ENCODE data around the gene NFAM1. TPM values are rescaled to one million over a fixed set of nuclear protein-coding genes. Genes with fewer than 3 reads are reported as not detected.

The NFAM1 gene
- total and polyA plus RNA-seq, 3 donors from 2014 or later, result 0.71 to 2.8 (median 1.2) TPM

GRCh38 chr22:42357221-42357620 is 75.0 kb downstream of the NFAM1 start:
- Histone ChIP-seq H3K9me3 (no peaks in the 10 kb centered on the region), H3K36me3 (ENCODE audit: low read depth, missing control alignments) (no peaks in the 10 kb centered on the region), H3K4me1 (no peaks in the 10 kb centered on the region), H3K27ac (no peak overlapping the region), H3K4me3 (no peak overlapping the region), H3K27me3 (no peaks in the 10 kb centered on the region)
- WGBS, 2 donors, result 96 to 98% methylated on average over 3 of the region's 3 CpGs
- intact Hi-C loops (cut with DNase I; ENCODE audit: low total_unique reads), result no loop called here
- TF ChIP-seq CTCF (IDR thresholded peaks at IDR 0.05) (no peak), POLR2A (IDR thresholded peaks at IDR 0.05) (no peak)
- no peak for DNase-seq

- H3K4me1 ChIP-seq, result no peaks in the 10 kb centered on the region
- no peaks in the 10 kb centered on the region for H3K9me3 ChIP-seq
- TF ChIP-seq POLR2A (IDR thresholded peaks at IDR 0.05) (no peak), CTCF (IDR thresholded peaks at IDR 0.05) (no peak)
- WGBS, 2 donors, result 89 to 96% methylated on average over 7 of the region's 7 CpGs
- DNase-seq, result no peak
- H3K27ac ChIP-seq, result no peak overlapping the region
- H3K36me3 ChIP-seq (ENCODE audit: low read depth, missing control alignments), result no peaks in the 10 kb centered on the region
- intact Hi-C loops (cut with DNase I; ENCODE audit: low total_unique reads), result no loop called here
- H3K4me3 ChIP-seq, result no peak overlapping the region
- H3K27me3 ChIP-seq, result no peaks in the 10 kb centered on the region
Measured at GRCh38 chr22:42356533-42356932, 75.7 kb downstream of the NFAM1 start.

GRCh38 chr22:42353883-42354727 is 78.1 kb downstream of the NFAM1 start:
- Histone ChIP-seq H3K27ac (no peak overlapping the region), H3K9me3 (no peaks in the 10 kb centered on the region), H3K4me1 (no peaks in the 10 kb centered on the region), H3K36me3 (ENCODE audit: low read depth, missing control alignments) (no peaks in the 10 kb centered on the region), H3K4me3 (no peak overlapping the region), H3K27me3 (no peaks in the 10 kb centered on the region)
- WGBS, 2 donors, result 70 to 80% methylated on average over 9 to 10 of the region's 10 CpGs
- TF ChIP-seq POLR2A (IDR thresholded peaks at IDR 0.05) (no peak), CTCF (IDR thresholded peaks at IDR 0.05) (no peak)
- no peak for DNase-seq
- intact Hi-C loops (cut with DNase I; ENCODE audit: low total_unique reads), result no loop called here

GRCh38 chr22:42350373-42350772 is 81.8 kb downstream of the NFAM1 start:
- DNase-seq, result no peak
- TF ChIP-seq CTCF (IDR thresholded peaks at IDR 0.05), result no peak
- no peak for TF ChIP-seq POLR2A (IDR thresholded peaks at IDR 0.05)
- no peaks in the 10 kb centered on the region for H3K9me3 ChIP-seq
- no peaks in the 10 kb centered on the region for H3K4me1 ChIP-seq
- no peaks in the 10 kb centered on the region for H3K36me3 ChIP-seq (ENCODE audit: low read depth, missing control alignments)
- no peaks in the 10 kb centered on the region for H3K27me3 ChIP-seq
- intact Hi-C loops (cut with DNase I; ENCODE audit: low total_unique reads), result no loop called here
- no peak overlapping the region for H3K4me3 ChIP-seq
- WGBS, 2 donors, result 92 to 97% methylated on average over 4 of the region's 4 CpGs
- no peak overlapping the region for H3K27ac ChIP-seq
